Mesenteric fat pad (tissue), 1 donor: Measurements from ENCODE around the gene RNF214. TPM values are rescaled to one million over a fixed set of nuclear protein-coding genes. Genes with fewer than 3 reads are reported as not detected.

ENCODE experiments used
- DNase-seq: peaks from one replicate; pipeline ENCODE4 v3.0.0-alpha.2; 2020; ENCODE audit warnings: low spot score
- total RNA-seq: library from RNA; stranded (reverse); fragmentation: NEBNext Ultra II Directional; extraction: Animal tissue kit (Norgen Biotek cat#: 25700); gene quantifications from one replicate; pipeline ENCODE4 v1.2.1, GENCODE V29; 2021
- donor health status: DM: yes; HTN: yes; CAD: no.

RNF214 gene
- total RNA-seq, 1 donor from 2014 or later, result 21.9 TPM

- DNase-seq, result no peak
These were observed 47.4 kb downstream of the RNF214 start for GRCh38 chr11:117279711-117280376.

GRCh38 chr11:117281159-117281558, 48.7 kb downstream of the RNF214 start:
- no peak for DNase-seq

GRCh38 chr11:117281869-117282268, 49.4 kb downstream of the RNF214 start:
- DNase-seq, result no peak

DNA sequence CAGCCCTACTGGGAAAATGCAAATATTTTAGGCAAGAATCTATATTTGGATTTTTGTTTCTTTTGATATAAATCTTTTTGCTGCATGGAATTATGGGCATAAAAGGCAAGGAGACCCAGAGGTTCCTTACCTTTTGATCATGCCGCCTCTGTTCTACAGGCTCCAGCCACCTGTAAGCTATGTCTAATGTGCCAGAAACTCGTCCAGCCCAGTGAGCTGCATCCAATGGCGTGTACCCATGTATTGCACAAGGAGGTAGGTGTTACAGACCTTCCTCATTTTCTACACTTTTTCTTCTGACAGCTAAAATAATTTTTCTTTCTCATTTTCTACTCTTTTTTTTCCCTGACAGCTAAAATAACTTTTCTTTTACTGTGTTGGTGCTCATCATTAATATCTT, 50.5 kb downstream of the RNF214 start:
- no peak for DNase-seq

DNA sequence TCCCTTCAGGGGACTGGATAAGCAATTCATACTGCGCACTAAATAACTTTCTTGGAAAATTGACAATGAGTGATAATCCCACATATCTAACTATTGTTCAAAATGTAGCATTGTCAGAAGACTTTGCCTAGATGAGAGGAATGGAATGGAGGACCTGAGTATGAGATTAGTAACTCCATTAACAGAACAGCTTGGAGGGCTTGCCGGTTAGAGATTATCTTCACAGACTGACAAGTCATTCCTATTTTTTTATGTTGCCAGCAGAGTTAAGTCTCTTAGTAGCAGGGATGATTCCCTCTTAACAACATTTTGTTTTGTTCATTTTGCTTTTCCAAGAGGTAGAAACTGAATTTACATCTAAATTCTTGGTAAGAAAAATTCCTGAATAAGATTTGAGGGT, 51.6 kb downstream of the RNF214 start:
- no peak for DNase-seq

GRCh38 chr11:117286588-117286987, 54.1 kb downstream of the RNF214 start:
- DNase-seq, result no peak

- no peak for DNase-seq
These were observed 55.2 kb downstream of the RNF214 start for GRCh38 chr11:117287668-117288067.

GRCh38 chr11:117289795-117290194, 57.3 kb downstream of the RNF214 start:
- no peak for DNase-seq

GRCh38 chr11:117290809-117291396, 58.4 kb downstream of the RNF214 start, which contains the start of gene BACE1-AS:
BACE1-AS (plus strand) TSS chr11:117291346.
- DNase-seq, result no peak

- DNase-seq, result no peak
These were observed 60.1 kb downstream of the RNF214 start for GRCh38 chr11:117292616-117293015.

DNA sequence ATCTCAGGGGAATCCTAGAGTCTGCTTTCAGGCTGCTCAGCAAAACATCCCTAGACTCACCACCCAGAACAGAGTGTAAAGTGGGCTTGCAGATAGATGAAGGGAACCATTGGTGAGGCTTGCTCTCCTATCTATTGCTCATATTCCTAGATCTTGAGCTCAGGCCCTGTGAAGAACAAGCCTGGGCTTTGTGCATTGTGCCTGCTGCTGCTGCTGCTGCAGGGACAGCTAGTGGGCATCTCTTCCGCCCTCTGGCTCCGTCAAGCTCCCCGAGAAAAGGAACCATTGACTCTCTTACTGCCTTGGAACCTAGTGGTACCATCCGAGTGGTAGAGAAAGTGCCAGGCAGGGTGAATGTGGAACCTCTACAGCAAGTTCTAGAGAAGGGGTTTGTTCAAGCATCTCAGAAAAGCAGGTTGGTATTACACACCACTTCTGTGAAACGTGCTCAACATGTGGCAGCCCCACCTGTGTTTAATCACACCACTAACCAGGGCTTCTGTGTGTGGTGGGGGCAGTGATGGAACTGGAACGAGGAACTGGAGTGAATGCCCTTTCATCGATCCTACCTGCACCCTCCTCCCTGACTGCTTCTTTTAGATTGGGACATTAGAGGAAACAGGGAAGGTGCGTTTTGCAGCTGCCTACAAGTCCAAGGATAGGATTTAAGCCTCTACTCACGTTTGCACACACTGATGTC, 63.1 kb downstream of the RNF214 start:
- no peak for DNase-seq

DNA sequence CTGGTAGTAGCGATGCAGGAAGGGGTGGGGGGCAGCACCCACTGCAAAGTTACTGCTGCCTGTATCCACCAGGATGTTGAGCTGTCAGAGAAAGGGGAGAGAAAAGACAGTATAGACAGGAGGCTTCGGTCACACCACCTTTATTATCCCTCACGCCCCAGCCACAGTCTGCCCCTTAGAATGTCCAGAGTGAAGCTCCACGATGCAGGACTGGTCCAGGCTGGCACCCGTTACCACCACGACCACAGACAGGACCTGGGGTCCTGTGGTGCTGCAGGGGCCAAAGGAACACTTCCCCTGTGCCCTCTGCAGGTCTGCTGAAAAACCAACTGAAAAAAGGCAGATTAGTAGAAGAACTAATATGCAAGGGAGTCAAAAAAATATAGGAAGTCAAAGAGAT, 64.4 kb downstream of the RNF214 start:
- no peak for DNase-seq

DNA sequence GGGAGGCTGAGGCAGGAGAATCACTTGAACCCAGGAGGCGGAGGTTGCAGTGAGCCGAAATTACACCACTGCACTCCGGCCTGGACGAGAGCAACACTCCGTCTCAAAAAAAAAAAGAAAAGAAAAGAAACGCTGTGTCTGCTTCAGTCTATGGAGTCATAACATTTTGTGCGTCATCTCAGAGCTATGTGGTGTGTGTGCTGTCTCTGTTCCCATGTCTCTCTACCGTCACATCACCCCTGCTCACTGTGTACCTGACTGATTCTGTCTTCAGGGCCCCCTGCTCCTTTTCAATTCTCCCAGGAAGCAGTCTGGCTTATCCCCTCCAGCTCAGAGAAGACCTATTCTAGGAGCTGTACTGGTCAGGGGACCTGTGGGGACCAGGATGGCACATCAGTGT, 65.7 kb downstream of the RNF214 start:
- DNase-seq, result no peak

GRCh38 chr11:117299351-117300282, 67.1 kb downstream of the RNF214 start:
- no peak for DNase-seq

- no peak for DNase-seq
These were observed 67.8 kb downstream of the RNF214 start for GRCh38 chr11:117300283-117300663.

- no peak for DNase-seq
These were observed 68.3 kb downstream of the RNF214 start for GRCh38 chr11:117300773-117301172.

DNA sequence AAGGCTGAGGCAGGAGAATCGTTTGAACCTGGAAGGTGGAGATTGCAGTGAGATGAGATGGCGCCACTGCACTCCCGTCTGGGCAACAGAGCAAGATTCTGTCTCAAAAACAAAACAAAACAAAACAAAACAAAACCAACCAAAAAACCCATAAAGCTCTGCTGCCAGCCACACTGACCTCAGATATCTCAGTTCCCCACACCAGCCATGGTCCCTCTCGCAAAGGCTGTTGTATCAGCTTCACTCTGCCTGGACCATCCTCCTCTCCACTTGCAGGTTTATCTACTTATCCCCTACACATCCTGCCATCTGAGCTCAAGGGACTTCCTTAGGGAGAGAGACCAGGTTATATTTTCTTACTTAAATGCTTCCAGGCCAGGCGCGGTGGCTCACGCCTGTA, 69.8 kb downstream of the RNF214 start:
- no peak for DNase-seq

GRCh38 chr11:117303101-117303500, 70.6 kb downstream of the RNF214 start:
- DNase-seq, result no peak

DNA sequence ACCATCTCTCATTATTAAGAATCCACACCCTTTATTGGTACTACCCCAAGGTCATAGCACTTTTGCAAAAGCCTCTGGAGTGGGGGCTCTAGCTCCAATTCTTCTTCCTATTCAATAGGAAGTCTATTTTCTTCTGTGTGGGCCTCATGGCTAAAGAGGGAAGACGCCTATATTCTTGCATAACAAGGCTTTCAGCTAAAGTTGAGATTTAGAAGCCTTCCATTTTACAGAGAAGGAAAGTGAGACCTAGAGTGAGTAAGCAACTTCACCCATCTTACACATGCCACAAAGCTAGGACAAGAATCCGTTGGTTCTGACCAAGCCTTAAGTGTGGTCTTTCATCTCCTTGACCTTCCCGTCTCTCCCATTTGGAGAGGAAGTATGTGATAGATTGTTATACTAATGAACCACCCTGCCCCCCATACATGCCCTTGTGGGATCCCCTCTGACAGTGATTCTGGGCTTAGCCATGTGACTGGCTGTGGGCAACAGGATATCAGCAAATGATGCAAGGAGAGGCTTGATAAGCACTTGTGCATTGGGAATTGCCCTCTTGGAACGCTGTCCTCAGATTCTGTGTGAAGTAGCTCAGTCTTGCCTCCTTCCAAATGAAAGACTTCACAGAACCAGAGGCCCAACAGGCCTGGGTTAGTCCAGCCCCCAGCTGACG, 71.3 kb downstream of the RNF214 start:
- no peak for DNase-seq

GRCh38 chr11:117305145-117305544, 72.7 kb downstream of the RNF214 start:
- DNase-seq, result no peak

GRCh38 chr11:117309310-117309709, 76.8 kb downstream of the RNF214 start:
- DNase-seq, result peak; percentile 43
